ENCODE measurements around the gene ANO8.
"Not testable (repeated sequence)": the region's sequence is repeated elsewhere in the genome, so short reads cannot be mapped to it uniquely, and the experiment has no call there.

ANO8 gene

GRCh38 chr19:17309198-17309964 lies 25.3 kb downstream of the ANO8 start, which contains the start of gene DDA1:
Gene DDA1 (plus strand): TSS chr19:17309563. CDS start chr19:17309655, 92 bp downstream.
- DNase-seq = peak; percentile 98

DNA sequence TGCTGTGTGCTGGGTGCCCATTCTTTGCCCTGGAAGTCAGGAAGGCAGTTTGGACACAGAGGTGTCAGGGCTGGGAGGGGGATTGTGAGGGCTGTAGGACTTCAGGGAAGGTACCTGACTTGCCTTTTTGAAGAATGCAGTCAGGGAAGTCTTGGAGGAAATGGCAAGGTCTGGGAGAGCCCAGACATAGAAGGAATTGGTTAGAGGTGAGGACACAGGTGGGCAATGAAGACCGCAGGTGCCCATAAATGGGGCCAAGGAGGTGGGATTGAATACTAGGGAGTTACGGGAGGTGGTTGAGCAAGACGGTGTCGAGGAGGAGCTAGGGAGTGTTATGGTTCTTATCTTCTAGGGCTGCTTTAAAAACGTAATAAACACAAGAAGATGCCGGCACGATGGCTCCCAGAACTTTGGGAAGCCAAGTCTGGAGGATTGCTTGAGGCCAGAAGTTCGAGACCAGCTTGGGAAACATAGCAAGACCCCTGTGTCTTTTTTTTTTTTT lies 26.7 kb downstream of the ANO8 start:
- DNase-seq = no peak

- no peak for DNase-seq
Observed at GRCh38 chr19:17306285-17306714, 28.4 kb downstream of the ANO8 start.

DNA sequence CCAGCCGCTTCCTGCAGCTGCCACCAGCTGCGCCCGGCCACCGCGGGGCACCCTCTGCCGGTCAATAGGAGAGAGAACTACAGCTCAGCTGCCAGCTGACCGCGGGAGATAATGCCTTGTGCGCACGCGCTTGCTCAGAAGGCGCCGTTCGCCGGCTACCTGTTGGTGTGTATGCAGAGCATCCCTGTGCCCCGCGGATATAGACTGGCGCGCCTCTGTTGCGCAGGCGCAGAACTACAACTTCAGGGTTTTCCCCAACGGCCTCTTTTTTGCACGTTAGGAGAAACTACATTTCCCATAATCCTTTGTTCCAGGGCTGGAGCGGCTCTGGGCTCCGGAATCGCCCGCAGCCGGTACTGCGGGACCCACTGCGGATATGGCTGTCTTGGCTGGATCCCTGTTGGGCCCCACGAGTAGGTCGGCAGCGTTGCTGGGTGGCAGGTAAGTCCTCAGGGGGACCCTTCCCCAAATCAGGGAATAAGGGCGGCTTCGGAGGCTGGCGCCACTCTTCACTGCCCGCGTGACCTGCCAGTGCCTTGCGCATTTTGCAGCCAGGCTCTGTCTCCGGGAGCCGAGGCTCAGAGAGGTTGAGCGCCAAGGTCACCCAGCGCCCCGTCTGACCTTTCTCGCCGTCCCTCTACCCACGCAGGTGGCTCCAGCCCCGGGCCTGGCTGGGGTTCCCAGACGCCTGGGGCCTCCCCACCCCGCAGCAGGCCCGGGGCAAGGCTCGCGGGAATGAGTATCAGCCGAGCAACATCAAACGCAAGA lies 29.0 kb downstream of the ANO8 start, which contains the start of gene MRPL34:
TSS of gene MRPL34 (plus strand) at position 356 of the 768 bp plus-strand sequence. CDS start at position 377, 21 bp downstream.
- peak; percentile 94 for DNase-seq

DNA sequence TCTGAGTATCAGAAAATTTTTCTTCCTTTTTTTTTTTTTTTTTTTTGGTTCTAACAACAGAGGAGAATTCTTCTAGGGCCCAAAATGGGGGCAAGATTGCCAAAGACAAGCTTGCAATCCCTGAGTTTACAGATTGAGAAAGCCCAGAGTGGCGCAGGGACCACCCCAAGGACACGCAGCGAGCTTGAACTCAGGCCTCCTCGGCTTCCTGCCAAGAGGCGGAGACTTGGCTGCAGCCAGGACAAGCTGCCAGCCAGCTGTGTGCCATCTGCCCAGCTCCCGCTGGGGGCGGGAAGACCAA lies 29.5 kb downstream of the ANO8 start:
- DNase-seq = no peak

DNA sequence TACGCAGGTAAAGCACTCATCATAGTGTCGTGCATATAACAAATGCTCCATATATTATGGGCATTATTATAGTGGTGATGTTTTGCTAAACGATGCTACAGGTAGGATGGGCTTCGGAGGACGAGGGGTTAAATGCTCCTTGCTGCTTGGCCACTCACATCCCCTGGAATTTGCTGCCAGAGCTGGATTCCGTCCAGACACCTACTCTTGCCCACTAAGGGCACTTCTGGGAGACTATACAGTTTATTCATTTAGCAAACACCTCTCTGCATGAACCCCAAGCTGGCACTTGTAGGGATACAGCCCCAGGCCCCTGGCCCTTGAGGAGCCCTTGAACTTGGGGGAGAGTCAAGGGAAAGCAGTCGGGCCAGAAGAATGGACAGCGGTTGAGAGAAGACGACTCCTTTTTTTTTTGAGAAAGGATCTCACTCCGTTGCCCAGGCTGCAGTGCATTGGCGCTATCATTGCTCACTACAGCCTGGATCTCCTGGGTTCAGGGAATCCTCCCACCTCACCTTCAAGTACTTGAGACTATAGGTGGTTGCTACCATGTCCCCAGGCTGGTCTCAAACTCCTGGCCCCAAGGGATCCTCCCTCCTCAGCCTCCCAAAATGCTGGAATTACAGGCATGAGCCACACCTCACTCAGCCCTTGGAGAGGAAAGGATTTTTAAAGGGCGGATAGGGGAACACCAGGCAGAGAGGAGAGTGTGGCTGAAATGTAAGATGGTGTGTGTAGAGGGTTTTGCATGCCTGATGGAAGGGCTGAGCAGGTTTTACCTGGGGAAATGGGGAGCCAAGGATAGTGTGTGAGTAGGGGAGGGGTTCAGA lies 30.1 kb downstream of the ANO8 start:
- DNase-seq = no peak

GRCh38 chr19:17303940-17304267 lies 30.8 kb downstream of the ANO8 start:
- no peak for DNase-seq

DNA sequence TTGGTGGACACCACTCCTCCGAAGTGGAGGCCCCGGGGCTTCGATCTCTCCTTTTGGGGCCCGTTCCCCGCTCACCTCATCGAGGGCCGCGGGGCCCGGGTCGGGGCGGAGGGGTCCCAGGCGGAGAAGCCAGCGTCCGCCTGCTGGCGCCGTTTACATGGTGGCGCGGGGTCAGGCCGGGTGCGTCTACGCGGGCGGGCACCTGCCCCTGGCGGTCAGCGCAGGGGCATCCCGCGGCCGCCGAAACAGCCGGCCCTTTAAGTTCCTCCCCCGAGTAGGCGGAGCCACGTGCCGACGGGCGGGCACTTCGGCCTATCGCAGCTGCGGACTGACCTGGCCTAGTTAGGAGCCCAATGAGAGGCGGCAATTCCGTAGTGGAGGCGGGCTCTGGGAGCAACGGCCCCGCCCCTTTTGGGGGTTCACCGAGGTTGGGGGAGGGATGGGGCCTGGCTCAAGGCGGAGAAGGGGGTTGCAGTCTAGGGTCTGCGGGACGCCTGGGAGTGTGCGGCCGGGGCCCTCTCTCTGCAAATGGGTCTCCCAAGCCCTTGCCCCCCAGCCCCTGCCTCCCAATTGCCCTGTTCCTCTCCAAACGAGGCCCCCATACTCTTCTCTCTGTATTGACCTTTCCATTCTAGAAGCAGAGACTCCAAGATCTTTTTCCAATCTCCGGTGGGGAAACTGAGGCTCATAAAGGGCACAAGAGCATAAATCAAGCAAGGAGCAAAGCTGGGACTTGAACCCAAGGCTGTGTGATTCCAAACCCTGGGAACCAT lies 31.3 kb downstream of the ANO8 start, which contains the start of gene ABHD8:
TSS of gene ABHD8 (minus strand) at position 259 of the 773 bp plus-strand sequence. CDS start 1,809 bp downstream, outside the sequence.
- DNase-seq = peak; percentile 98

- no peak for DNase-seq
Observed at GRCh38 chr19:17302391-17303166, 32.1 kb downstream of the ANO8 start.

- DNase-seq = no peak
Observed at GRCh38 chr19:17300992-17301619, 33.5 kb downstream of the ANO8 start.

DNA sequence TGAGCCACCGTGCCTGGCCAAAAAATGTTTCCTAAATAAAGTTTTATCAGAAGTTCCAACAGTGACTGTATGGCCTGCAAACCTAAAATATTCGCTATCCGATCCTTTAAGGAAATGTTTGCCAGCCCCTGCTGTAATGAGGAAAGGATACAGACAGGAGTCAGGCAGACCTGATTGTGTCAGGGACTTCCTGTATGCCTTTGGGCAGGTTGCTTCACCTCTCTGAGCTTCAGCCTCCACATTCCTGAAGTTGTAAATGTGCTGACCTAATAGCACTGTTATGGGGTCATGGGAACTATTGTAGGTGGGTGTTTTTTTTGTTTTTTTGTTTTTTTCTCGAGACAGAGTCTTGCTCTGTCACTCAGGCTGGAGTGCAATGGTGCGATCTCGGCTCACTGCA lies 37.7 kb downstream of the ANO8 start:
- no peak for DNase-seq

GRCh38 chr19:17296273-17296672 lies 38.4 kb downstream of the ANO8 start:
- no peak for DNase-seq

GRCh38 chr19:17295551-17295950 lies 39.1 kb downstream of the ANO8 start:
- DNase-seq = not testable (repeated sequence)

GRCh38 chr19:17294051-17294891 lies 40.4 kb downstream of the ANO8 start:
- no peak for DNase-seq

DNA sequence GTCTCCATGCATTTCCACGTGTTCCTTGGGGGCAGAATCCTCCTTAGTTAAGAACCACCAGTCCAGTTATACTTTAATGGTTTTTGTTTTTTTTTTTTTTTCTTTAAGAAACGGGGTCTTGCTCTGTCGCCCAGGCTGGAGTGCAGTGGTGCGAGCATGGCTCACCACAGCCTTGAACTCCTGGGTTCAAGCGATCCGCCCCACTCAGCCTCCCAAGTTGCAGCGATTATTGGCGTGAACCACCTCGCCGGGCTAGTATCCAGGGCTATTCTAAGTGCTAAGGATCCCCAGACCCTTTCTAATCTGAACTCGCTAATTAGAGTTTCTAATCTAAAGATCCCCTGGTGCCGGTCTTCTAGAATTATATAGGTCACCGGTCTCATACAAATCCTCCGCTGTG lies 41.0 kb downstream of the ANO8 start:
- no peak for DNase-seq

- peak; percentile 80 for DNase-seq
Observed at GRCh38 chr19:17292301-17293074, 42.2 kb downstream of the ANO8 start.

- no peak for DNase-seq
Observed at GRCh38 chr19:17289489-17289888, 45.2 kb downstream of the ANO8 start.

- no peak for DNase-seq
Observed at GRCh38 chr19:17286752-17287151, 47.9 kb downstream of the ANO8 start.

DNA sequence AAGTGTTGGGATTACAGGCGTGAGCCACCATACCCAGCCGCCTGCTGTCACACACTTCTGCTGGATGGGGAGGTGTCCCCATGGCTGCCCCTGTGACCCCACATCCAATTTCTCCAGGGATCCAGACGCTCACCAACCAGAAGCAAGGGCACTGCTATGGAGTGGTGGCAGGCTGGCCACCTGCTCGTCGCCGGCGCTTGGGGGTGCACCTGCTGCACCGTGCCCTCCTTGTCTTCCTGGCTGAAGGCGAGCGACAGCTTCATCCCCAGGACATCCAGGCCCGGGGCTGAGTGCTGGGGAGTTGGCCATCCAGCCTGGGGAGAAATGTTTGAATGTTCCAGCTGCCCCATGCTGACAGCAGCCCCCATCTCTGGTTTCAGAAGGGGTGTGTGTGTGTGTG lies 48.4 kb downstream of the ANO8 start:
- no peak for DNase-seq
